LNCaP clone FGC (cell line): ENCODE measurements around the gene NRP1.

Experiments
- DNase-seq: peaks from one replicate; pipeline ENCODE4 v3.0.0-alpha.2; 2011; ENCODE audit warnings: low read depth
- H3K4me3 ChIP-seq: 2 replicates; pipeline ENCODE4 v1.5.1; 2011; ENCODE audit warnings: mild to moderate bottlenecking, low read depth, low read length, control low read depth
- CTCF ChIP-seq: IDR thresholded peaks from 2 replicates; pipeline ENCODE4 v1.5.1; 2012; ENCODE audit warnings: mild to moderate bottlenecking; ENCODE audit not compliant: control insufficient read depth, insufficient read depth; ENCODE audit errors: extremely low read depth

The NRP1 gene

GRCh38 chr10:33277135-33277536 lies 57.3 kb downstream of the NRP1 start:
- no peak overlapping the region for H3K4me3 ChIP-seq
- TF ChIP-seq CTCF = no peak
- no peak for DNase-seq

GRCh38 chr10:33276282-33276923 lies 58.1 kb downstream of the NRP1 start:
- DNase-seq = no peak
- TF ChIP-seq CTCF = no peak
- no peak overlapping the region for H3K4me3 ChIP-seq

- TF ChIP-seq CTCF = no peak
- no peak overlapping the region for H3K4me3 ChIP-seq
- DNase-seq = no peak
Observed at GRCh38 chr10:33274096-33274785, 60.2 kb downstream of the NRP1 start.

DNA sequence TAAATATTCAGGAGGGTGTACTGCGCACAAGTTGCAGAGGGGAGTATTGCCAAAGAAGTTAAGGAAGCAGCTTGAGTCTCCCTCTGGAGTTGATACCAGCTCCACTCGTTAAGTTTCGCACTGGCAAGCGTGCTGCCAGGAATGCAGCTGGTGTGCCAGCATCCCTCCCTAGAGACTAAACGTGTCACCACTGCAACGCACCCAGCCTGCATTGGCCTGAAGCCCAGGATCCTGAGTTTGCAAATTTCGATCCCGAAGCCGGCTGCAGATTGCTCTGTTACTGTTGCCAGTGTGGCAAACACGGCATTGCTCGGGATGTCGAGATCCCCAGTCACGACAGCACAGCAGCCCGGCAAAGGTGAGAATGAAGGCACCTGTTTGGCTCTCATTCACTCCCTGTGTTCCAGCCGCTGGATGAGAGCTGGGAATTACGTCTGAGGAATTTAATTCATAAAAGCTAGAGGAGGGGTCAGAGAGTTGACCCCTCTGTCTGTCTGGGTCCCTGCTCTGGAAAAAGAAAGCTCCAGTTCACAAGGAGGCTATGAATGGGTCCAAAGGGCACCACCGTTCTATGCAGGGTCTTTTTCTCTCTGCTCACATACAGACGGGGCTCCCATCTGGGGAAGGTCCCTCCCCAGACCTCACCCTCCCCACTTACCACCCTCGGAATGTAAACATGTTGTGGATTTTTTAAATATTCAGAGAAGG lies 61.0 kb downstream of the NRP1 start:
- TF ChIP-seq CTCF = no peak
- peak; percentile 97 for DNase-seq

DNA sequence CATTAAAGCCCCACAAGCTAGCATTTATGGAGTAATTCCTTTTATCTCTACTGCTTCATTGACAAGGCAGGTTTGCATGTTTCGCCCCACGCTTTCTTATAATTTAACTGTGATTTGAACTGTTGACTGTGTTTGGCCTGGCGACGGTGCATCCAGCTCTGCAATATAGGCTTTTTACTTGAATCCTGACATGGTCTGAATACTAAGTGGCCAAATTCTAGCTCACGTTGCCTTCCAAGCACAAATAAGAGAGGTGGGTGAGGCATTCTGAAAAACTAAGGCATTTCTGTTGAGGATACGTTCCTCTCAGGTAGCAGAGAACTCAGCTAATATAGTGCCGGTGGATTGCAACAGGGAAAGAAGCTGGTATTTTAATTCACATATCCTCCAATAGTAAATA lies 61.8 kb downstream of the NRP1 start:
- no peak overlapping the region for H3K4me3 ChIP-seq
- no peak for DNase-seq
- no peak for TF ChIP-seq CTCF

More for the DNA sequence above, 61.0 kb downstream of the NRP1 start:
- peak overlapping the region; percentile 21 for H3K4me3 ChIP-seq

GRCh38 chr10:33271969-33272583 lies 62.4 kb downstream of the NRP1 start:
- no peak overlapping the region for H3K4me3 ChIP-seq
- peak; percentile 43 for DNase-seq
- TF ChIP-seq CTCF = no peak
